GM19324 (cell line): Measurements from ENCODE around the gene TMEM108.

Source experiments
- ATAC-seq: cut with Tn5 transposase; IDR thresholded peaks from one replicate; pipeline ENCODE4 v1.9.1; 2021; ENCODE audit warnings: mild to moderate bottlenecking, moderate library complexity; ENCODE audit not compliant: unreplicated experiment, low FRiP score

The TMEM108 gene

DNA sequence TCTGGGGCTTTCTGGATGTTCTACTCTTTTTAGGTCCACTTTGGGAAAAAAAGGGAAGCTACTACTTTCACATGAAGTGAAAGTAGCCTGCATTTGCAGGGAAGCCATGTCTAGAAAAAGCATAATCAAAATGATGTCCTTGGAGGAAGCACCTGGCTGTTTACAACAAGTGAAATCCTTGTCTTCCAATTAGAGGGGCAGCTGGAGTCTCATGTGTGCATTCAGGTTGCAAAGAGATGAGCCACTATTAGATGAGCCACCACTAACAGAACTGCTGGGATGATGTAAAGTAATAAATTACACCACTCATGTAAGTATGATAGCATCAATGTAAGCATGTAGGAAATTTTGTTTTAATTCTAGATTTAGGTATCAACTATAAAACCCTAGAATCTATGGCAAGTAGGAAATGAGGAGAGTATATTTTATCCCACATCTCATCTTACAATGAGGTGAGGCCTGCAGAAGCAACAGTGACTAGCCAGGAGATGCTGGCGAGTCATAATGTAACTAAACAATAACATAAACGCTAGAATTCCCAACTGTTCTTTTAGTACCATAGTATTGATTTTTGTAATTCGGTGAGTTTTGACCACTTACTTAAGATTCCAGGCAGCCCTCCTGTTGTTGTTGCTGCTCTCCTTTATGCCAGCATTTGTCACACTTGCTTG, 75.9 kb downstream of the TMEM108 start:
- no peak for ATAC-seq

DNA sequence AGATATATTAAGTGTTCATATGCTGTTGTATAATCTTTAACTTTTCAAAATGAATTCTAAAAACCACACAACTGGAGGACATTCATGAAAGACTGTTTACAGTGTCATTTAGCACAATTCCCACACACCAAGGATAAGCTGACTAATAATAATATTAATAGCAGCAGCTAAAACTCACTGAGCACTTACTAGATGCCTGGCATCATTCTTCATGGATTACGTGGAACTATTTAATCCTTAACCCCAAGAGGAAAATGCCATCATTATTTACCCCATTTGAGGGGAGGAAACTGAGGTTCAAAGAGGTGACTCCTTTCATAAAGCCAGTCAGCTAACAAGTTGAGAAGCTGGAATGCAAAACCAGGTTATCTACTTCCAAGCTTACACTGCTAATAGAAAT, 77.0 kb downstream of the TMEM108 start:
- ATAC-seq = no peak

DNA sequence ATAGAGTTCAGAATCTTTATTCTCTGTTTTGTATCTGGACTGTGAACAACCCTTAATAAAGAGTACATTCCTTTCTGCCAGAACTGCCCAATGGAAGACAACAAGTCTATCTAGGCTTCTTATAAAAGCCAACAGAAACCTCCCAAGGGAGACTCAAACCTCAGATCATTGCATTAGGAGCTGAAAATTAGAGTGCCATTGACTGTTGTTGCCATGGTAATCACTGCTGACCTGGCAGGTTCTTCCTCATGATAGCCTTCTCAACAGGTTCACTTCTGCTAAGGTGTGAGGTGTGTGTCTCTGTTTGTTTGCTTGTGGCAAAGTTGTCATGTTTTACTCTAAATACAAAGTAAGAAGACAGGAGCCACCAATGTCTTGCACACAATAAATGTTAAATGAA, 79.2 kb downstream of the TMEM108 start:
- ATAC-seq = no peak

DNA sequence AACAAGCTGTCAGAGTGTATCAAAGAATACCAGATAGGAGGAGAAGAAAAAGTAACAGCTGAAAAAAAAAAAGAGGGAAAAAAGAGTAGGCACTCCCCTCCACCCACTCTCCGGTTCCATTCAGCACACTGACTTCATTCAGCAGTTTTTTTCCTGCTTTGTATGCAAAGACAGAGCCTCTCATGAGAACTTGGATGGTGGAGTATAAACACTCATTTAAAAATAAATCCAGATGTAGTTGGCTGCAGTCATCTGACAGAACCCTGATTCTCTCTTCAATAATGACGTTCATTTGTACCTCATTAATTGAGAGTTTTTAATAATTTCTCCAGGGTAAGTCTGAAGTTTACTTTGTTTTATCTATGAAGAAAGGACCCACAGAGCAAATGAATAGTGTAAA, 81.0 kb downstream of the TMEM108 start:
- no peak for ATAC-seq

DNA sequence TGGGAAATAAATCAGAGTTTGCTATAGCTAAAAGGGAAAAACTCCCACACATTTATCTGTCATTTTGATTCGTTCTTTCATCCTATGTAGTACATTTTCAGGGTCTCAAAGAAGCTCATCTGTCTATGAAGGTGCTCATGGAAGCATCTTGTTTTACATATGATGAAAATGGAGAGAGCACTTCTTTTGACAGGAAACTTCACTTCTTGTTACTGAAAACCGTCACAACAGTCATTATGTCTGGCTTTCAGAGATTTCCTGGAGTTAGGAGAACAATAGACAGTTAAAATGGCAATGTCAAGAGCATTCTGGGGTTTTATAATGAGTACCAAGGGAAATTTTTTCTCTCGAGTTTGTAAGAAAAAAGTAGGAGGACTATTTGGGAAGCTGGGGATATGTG, 83.3 kb downstream of the TMEM108 start:
- no peak for ATAC-seq

DNA sequence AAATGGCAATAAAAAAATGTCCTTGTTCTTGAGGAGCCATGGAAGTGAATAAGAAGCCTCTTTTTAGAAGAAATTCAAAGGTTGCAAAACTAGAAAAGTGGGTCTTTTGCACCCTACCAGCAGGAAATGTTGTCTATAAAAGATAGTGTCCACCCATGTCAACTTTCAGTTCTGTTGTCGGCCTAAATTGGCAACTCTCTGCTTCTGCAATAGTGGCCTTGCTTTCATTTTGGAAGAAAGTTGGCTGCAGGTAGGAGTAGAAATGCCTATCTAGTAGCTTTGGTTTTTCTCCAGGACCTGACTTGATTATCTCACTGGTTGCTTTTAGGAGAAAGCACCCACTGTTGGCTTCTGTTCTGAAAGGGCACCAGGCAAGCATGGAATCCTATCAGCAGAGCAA, 85.4 kb downstream of the TMEM108 start:
- no peak for ATAC-seq

DNA sequence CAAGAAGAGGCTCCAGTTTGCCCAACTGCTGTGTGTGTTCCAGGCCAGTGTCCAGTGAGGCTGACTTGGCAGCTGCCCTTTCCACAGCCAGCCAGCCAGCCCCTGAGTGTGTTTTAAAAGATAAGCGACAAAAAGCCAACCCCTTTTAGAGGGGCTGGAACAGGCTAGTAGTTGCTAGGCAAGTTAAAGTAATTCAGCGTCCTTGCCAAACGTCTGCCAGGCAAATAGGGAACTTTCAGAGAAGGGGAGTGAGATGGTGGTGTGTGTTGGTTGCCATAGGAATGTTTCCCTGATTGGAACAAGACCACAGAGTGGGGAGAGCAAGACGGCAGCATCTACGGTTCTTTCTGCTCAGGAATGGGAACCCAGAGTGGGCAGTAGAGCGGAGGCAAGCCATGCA, 86.3 kb downstream of the TMEM108 start:
- ATAC-seq = no peak

DNA sequence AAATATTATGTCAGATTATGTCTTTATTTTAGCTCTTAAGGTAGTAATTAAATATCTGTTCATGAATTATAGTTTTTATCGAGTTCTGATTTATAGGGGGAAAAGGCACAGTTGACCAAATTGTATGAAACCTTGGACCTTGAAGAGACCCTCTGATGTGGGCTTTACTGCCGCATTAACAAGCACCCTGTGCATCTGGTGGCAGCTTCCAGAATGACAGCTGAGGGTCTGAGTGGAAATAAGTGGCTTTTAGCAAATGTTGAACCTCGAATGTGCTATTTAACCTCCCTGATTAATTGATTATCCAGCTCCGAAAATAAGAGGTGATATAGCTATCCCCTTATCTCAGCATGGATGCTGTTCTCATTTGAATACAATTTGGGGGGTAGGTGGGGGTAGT, 87.0 kb downstream of the TMEM108 start:
- ATAC-seq = no peak

DNA sequence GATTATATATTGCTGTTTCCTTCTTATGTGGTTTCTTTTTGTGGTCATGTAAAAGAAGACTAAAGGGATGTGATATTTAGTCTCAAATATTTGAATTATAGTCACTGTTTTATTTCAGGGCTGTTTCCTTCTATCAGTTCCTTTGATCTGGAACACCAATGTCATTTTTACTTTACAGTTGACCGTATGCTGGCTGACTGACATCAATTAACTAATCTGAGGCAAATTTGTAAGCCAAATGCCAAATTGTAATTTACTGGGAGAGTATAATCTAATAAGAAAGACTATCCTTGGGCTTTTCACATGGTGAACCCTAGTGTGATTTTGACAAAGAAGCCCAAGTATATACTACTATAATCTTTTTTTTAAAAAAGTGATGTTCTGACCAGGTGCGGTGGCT, 87.6 kb downstream of the TMEM108 start:
- no peak for ATAC-seq

DNA sequence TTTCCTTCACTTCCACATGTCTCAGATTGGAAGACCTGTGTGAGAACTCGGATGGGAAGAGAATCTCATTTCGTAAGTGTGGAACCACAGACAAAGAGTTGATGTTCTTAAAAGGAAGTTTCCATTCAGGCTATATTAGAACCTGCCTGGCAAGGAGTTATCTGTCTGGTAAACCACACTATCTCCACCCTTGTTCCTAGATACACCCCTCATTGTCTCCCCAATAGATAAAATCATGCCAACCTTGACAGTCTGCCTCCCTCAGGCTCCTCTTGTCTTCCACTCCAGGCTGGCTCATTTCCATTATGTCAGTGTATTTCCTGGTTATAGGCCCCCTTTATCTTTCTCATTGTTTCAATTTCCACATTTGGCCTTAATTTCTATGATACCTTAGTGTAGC, 89.2 kb downstream of the TMEM108 start:
- ATAC-seq = no peak

DNA sequence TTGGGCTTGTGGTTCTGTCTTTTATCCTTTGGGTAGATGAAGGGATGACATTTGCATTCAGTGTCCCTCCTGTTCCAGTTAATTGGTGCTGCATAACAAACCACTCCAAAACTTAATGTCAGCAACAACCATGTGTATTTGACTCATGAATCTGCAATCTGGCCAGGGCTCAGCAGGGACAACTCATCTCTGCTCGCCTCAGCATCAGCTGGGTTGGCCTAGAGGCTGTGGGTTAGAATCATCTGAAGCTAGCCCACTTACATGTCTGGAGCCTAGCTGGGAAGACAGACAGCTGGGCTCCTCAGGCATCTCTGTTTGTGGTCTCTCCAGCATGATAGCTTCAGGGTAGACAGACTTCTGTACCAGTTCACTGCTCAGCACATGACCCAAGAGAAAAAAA, 92.0 kb downstream of the TMEM108 start:
- ATAC-seq = no peak

DNA sequence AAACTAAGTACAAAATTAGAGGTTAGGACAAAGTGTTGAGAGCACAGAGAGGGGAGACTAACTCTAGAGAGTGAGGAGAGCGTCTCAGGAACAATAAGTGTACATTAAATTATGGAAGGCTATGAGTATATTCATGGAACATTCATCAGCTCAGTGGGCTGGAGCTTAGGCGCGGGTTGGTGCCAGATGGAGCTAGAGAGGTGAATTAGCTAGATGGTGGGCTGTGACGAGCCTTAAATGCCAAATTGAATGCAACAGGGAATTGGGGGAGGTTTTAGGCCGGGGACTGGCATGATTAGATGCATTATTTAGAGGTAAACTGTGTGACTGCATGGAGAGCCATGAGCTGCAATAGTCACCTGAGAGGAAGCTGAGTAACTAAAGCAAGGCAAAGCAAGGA, 97.1 kb downstream of the TMEM108 start:
- ATAC-seq = no peak

DNA sequence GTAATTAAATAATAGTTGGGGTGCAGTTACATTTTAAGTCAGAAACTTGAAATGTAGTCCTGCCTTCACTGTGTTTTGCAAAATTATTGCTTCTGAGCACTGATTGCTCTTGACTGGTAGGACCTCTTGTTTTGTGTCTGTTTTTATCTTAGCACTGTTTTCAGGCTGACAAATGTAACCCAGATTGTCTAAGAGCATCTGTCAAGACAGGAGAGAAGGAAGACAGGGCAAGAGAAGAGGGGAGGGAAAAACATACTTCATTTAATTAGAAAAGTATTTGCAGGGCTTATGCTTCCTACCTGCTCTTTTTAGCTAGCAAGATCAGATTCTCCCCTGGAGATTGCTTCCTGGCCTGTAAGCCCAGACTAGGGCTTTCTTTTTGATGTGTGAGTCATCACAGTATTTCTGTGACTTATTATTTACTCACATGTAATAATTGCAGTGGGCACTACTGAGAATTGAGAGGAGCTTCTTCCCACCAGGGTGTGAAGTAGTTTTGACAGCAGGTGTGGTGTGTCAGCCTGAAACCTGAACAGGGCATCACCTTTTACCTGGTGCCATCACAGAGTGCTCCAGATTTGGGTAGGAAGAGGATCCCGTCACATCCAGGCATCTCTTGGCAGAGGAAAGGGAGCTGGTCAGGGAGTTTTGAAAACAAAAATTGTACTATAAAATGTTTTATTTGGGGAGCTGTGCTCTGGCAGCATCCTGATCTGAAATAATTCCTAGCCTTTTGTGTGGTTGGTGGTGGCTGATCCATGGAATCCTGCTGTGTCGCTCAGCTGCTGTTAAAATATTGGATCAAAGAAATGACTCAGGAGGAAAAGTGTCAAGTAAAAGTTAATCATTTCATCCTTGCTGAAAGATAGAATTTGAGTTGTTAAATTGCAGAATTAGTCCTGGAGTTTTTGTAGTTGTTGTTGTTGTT, 98.2 kb downstream of the TMEM108 start:
- peak; percentile 51 for ATAC-seq

DNA sequence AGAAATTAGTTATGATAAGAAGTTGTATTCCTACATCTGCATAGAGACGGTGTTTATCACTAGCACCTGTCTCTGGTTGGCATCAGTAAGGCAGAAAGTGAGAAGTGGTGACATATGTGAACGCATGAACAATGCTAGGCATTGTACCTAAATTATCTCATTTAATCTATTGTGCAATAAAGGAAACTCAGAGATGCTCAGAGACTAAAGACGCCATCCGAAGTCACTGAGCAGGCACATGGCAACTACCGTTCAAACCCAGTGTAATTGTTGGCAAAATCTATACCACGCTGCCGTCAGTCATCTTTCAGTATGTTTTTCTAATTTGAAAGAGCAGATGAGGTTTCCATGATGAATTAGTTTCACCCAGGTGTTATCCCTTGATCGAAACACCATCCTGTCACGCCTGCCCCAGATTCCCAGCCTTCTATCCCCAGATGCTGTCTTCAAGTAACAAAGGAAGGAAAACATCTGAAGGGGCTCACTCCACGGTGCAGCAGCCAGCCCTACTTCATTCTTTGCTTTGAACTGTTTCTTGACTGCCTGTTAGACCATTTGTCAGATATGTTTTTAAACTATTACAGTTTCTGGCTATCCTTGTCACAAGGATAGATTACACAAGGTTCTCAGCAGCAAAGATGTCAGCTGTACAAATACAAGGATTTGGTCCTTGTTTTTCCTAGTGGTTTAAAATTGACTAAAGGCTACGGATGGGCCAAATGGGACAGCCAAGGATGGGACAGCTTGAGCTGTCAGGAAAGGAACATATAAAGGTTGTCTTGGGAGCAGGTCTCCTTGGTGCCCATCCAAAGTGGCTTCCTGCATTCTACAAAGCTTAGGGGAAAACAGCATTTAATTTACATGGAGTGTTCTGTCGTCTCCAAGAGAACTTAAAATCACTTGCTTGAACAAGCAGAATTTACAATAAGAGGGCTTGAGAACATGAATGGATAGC, 99.1 kb downstream of the TMEM108 start:
- ATAC-seq = no peak

DNA sequence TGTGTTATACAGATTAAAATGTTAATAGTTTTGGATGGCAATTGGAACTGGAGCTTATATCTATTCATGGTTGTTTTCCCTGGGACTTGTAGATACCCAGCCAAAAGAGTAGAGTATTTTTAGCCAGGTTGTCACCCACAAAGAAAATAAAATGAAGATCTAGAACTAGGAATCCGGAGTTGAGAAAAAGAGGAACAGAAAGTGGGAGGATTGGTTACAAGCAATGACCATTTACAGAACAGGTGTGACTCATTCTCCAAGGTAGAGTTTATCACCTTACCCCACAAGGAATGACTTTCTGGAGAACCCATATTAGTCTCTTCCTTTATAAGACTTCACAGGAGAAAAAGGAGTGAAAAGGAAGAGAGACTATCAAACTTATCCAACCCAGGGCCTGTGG, 99.8 kb downstream of the TMEM108 start:
- ATAC-seq = peak; percentile 73

DNA sequence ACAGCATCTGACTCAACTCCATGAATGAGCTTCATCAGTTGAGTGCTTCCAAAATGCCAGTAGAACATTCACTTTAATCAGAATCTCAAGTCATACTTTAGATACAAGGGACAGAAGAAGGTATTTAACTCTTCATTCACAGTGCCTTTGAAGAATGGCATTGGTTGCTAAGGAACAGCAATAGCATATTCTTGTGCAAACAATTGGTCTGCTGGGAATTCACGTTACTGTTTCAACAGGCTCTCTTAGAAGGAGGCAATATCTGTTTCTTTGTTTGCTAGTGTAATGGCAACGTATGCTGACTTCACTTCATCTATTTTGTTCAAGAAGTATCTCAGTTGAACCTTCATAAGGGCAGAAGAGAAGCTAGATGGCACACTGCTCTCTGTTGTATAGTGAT, 113.9 kb downstream of the TMEM108 start:
- no peak for ATAC-seq

DNA sequence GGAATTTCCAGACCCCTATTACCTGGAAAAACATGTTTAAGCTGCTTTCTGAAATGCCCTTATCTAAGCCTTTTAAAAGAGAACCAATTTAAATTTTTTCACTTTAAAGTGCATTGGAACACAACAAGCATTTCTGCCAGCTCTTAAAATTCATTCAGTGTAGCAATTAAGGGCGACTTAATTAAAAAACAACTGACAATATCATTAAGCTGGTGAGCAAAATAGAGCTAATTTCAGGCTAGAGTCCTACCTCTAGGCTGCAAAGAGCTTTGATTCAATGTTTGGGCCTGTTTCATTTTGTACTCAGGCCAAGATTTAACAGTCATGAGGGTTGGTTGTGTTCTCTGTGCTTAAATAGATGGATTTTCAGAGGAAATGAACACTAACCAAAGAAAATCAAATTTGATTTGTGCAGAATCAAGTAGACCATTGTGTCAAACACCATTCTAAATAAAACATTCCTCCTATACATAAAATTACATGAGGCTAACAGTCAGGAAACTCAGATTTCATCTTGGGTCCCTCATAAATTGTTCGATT, 114.6 kb downstream of the TMEM108 start:
- no peak for ATAC-seq

DNA sequence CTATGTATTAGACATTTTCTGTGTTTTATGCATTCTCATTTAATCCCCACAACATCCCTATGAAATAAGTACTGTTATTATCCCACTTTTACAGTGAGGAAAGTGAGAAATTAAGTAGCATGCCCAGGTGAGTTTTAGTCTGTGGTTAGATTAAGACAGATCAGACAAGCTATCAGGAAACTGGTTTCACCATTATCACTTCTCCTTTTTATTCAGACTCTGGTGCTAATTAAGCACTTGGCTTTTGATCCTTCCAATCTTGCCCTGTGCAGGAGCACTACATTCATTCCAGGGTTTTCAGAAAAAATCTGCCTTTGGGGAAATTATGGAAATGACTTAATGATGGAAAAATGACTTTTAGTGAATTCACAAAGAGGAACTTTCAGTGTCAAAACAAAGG, 115.2 kb downstream of the TMEM108 start:
- no peak for ATAC-seq

DNA sequence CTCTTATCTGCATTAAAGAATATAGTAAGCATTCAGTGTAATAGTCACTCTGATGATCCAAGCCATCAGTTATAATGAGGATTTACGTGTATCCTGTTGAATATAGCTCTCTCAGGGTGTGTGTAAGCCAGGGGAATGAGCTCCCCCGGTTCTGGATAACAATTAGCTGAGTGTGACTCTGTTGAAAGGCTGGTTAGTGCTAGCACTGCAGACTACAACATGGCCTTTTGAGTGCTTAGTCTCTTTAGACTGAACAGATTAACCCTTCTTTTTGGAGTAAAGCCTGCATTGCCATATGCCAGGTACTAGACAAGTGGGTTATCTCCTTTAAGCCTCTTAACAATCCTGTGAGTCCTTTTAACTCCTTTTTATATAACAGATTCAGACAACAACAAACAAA, 119.5 kb downstream of the TMEM108 start:
- ATAC-seq = no peak

DNA sequence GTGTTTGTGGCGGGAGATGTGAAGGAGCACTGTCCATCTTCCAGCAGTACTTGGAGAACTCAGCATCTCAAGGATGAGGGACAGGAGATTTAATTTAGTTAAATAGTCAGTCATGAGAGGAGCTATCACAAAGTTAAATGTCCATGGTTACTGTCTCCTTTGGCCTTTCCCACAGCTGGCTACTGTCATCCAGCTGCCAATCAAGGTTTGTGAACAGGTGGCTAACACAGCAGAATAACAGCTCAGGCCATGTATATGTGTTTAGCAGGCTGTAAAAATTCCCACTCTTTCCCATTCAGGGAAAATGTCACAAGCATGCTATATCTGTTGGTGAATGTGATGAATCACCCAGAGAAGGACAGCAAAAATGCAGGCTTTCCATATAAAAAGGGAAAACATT, 120.5 kb downstream of the TMEM108 start:
- ATAC-seq = no peak
